ENCODE measurements around the gene PXN. TPM values are rescaled to one million over a fixed set of nuclear protein-coding genes. Genes with fewer than 3 reads are reported as not detected.
"Not testable (repeated sequence)": the region's sequence is repeated elsewhere in the genome, so short reads cannot be mapped to it uniquely, and the experiment has no call there.

The PXN gene
- total RNA-seq, 1 donor from 2014 or later = 105 TPM

GRCh38 chr12:120211904-120212283 is 53.6 kb downstream of the PXN start:
- no peak for ATAC-seq
- TF ChIP-seq CTCF (IDR thresholded peaks at IDR 0.05) = no peak
- H3K27me3 ChIP-seq = no peaks in the 10 kb centered on the region
- DNase-seq = peak; percentile 60
- H3K4me3 ChIP-seq = no peak overlapping the region
- intact Hi-C loops (cut with DNase I) = no loop called here
- no peaks in the 10 kb centered on the region for H3K9me3 ChIP-seq
- peaks cover 75% of the 10 kb centered on the region for H3K36me3 ChIP-seq
- H3K27ac ChIP-seq = no peak overlapping the region
- no peaks in the 10 kb centered on the region for H3K4me1 ChIP-seq

- DNase-seq (no peak), ATAC-seq (no peak)
- Histone ChIP-seq H3K9me3 (no peaks in the 10 kb centered on the region), H3K4me3 (no peak overlapping the region), H3K27ac (no peak overlapping the region), H3K4me1 (no peaks in the 10 kb centered on the region), H3K27me3 (no peaks in the 10 kb centered on the region), H3K36me3 (peaks cover 77% of the 10 kb centered on the region)
- intact Hi-C loops (cut with DNase I) = no loop called here
- TF ChIP-seq CTCF (IDR thresholded peaks at IDR 0.05) = no peak
Observed at GRCh38 chr12:120211243-120211903, 54.2 kb downstream of the PXN start.

GRCh38 chr12:120209851-120210250 is 55.7 kb downstream of the PXN start:
- Histone ChIP-seq H3K27me3 (no peaks in the 10 kb centered on the region), H3K9me3 (no peaks in the 10 kb centered on the region), H3K4me3 (no peak overlapping the region), H3K4me1 (no peaks in the 10 kb centered on the region), H3K27ac (no peak overlapping the region), H3K36me3 (peaks cover 63% of the 10 kb centered on the region)
- ATAC-seq = peak; percentile 4
- DNase-seq = no peak
- no peak for TF ChIP-seq CTCF (IDR thresholded peaks at IDR 0.05)
- intact Hi-C loops (cut with DNase I) = no loop called here

- Histone ChIP-seq H3K36me3 (peaks cover 37% of the 10 kb centered on the region), H3K4me3 (no peak overlapping the region), H3K27me3 (no peaks in the 10 kb centered on the region), H3K4me1 (no peaks in the 10 kb centered on the region), H3K27ac (no peak overlapping the region), H3K9me3 (no peaks in the 10 kb centered on the region)
- ATAC-seq (no peak), DNase-seq (no peak)
- intact Hi-C loops (cut with DNase I) = no loop called here
- TF ChIP-seq CTCF (IDR thresholded peaks at IDR 0.05) = no peak
Observed at GRCh38 chr12:120207227-120207626, 58.3 kb downstream of the PXN start.

GRCh38 chr12:120206781-120207180 is 58.7 kb downstream of the PXN start:
- intact Hi-C loops (cut with DNase I); H3K9me3 ChIP-seq; H3K27me3 ChIP-seq; ATAC-seq; H3K4me3 ChIP-seq; H3K27ac ChIP-seq; DNase-seq; H3K4me1 ChIP-seq: not testable (repeated sequence)
- peaks cover 33% of the 10 kb centered on the region for H3K36me3 ChIP-seq

- Histone ChIP-seq H3K9me3 (no peaks in the 10 kb centered on the region), H3K27ac (no peak overlapping the region), H3K4me1 (no peaks in the 10 kb centered on the region), H3K36me3 (peaks cover 27% of the 10 kb centered on the region), H3K4me3 (no peak overlapping the region), H3K27me3 (no peaks in the 10 kb centered on the region)
- no peak for DNase-seq
- no peak for TF ChIP-seq CTCF (IDR thresholded peaks at IDR 0.05)
- intact Hi-C loops (cut with DNase I) = no loop called here
- ATAC-seq = no peak
Observed at GRCh38 chr12:120206228-120206627, 59.3 kb downstream of the PXN start.
